Pulmonary artery endothelial cell (primary cell): ENCODE results near the gene STX1B. TPM values are rescaled to one million over a fixed set of nuclear protein-coding genes. Genes with fewer than 3 reads are reported as not detected.
A peak's percentile ranks its signal among the peaks of the same experiment; 100 is the strongest.

Source experiments
- DNase-seq: peaks from one replicate; pipeline ENCODE4 v3.0.0-alpha.2; 2011; ENCODE audit warnings: low read depth, low spot score
- total RNA-seq: library from RNA; depleted of rRNA; stranded (reverse); fragments of >200 nt; gene quantifications from 2 replicates; pipeline ENCODE4 v1.2.3, GENCODE V29; 2014

The STX1B gene
- total RNA-seq, 1 donor from 2014 or later = 0.33 TPM

DNA sequence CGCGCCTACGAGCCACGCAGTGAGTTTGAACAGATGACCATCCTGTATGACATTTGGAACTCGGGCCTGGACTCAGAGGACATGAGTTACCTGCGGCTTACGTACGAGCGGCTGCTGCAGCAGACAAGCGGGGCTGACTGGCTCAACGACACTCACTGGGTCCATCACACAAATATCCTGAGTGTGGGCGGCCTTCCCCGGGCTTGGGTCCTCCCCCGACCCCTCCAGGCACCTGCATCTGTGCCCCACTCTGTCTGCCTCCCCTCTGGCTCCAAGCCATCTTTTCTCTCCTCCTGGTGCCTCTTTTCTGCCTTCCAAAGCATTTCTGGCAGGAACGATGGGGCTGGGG, 30.4 kb downstream of the STX1B start:
- no peak for DNase-seq

DNA sequence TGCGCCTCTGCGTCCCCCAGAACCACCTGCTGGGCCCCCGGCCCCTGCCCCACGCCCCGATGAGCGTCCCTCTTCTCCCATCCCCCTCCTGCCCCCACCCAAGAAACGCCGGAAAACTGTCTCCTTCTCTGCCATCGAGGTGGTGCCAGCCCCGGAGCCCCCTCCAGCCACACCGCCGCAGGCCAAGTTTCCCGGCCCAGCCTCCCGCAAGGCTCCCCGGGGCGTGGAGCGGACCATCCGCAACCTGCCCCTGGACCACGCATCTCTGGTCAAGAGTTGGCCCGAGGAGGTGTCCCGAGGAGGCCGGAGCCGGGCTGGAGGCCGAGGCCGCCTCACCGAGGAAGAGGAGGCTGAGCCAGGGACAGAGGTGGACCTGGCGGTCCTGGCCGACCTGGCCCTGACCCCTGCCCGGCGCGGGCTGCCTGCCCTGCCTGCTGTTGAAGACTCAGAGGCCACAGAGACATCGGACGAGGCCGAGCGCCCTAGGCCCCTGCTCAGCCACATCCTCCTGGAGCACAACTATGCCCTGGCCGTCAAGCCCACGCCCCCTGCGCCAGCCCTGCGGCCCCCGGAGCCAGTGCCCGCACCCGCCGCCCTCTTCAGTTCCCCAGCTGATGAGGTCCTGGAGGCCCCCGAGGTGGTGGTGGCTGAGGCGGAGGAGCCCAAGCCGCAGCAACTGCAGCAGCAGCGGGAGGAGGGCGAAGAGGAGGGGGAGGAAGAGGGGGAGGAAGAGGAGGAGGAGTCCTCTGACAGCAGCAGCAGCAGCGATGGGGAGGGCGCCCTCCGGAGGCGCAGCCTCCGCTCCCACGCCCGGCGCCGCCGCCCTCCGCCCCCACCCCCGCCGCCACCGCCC, 31.0 kb downstream of the STX1B start:
- no peak for DNase-seq

DNA sequence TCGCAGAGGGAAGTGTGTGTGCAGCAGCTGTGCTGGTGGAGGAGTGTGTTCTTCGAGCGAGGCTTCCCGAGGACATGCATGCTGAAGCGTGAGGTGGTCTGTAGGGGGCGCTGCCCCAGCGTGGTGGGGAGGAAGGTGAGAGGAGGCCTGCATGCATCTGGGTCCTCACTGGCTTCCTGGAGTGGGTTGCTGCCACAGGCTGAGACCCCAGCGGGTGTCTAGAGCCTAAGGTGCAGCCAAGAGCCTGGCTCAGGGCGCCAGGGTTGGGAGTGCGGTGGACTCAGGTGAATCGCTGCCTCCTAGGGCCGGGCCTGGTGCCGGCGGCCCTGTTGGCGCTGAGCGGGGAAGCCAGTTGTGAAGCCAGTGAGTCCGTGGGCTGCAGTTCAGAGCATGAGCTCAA, 32.9 kb downstream of the STX1B start:
- DNase-seq = no peak

DNA sequence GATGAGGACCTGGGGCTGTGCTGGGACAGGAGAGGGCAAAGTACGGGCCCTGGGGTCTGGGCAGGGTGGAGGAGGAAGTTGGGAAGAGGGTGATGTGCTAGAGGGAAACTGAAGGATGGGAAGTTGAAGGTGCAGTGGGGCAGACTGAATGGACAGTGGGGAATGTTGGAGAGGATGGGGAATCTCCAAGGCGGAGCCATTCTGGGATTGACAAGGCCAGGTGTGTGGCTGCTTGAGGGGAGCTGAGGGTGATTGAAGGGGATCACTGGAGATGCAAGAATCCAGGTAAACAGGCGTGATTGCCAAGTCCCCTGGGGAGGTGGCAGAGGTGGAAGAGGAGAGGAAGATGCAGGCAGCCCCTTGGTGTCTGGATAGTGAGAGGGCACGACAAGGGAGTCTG, 34.0 kb downstream of the STX1B start:
- no peak for DNase-seq

GRCh38 chr16:30974348-30974747, 36.1 kb downstream of the STX1B start:
- DNase-seq = no peak

DNA sequence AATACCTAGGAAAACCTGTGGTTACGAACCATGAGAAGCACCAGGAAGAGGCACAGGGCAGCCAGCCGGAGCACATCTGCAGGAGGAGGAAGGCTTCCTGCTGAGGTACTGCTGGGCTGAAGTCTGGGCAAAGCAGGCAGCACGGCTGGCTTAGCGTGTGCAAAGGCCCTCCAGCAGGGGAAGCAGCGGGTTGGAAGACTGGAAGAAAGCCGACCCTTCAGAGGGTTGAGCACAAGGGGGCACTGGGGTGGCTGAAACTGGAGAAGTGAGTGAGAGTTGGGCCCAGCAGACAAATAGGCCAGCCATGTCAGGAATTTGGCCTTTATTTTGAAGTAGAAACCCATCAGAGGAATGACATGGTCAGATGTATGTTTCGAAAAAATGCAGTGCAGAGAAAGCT, 37.6 kb downstream of the STX1B start:
- no peak for DNase-seq

- DNase-seq = no peak
These were observed 39.1 kb downstream of the STX1B start for GRCh38 chr16:30971298-30971697.

DNA sequence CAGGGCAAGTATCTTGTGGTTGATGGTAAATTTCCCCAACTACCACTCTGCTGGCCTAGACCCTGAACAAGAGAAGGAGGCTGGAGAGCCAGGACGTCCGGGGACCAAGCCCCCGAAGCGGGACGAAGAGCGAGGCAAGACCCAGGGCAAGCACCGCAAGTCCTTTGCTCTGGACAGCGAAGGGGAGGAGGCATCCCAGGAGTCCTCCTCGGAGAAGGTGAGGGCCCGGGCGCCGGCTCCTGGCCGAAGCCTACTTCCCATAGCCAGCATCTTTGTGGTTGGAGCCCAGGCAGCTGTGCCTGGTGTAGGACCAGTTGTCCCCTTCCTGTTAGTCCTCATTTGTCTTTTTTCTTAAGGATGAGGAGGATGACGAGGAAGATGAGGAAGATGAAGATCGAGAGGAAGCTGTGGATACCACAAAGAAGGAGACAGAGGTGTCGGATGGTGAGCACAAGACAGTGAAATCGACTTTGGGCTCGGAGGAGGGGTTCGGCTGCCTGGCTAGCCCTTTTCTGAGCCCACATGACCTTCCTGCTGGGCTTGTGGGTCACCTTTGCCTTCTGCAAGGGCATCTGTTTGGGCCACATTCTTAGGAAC, 41.1 kb downstream of the STX1B start:
- DNase-seq = no peak

DNA sequence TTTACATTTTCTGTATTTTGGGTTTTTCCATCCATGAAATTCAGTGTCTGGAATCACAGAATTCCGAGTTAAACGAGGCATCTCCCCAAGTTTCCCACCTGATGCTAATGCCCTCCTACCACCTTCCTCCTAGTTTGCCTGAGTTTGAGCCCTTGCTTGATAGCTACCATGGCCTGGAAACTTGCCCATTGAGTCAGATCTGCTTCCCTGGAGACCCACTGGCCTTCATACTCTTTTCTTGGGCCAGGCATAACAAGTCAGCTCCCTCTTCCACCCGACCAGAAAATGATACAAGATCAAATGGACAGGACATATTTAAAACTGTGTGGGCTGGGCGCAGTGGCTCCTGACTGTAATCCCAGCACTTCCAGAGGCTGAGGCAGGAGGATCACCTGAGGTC, 42.6 kb downstream of the STX1B start:
- DNase-seq = no peak

DNA sequence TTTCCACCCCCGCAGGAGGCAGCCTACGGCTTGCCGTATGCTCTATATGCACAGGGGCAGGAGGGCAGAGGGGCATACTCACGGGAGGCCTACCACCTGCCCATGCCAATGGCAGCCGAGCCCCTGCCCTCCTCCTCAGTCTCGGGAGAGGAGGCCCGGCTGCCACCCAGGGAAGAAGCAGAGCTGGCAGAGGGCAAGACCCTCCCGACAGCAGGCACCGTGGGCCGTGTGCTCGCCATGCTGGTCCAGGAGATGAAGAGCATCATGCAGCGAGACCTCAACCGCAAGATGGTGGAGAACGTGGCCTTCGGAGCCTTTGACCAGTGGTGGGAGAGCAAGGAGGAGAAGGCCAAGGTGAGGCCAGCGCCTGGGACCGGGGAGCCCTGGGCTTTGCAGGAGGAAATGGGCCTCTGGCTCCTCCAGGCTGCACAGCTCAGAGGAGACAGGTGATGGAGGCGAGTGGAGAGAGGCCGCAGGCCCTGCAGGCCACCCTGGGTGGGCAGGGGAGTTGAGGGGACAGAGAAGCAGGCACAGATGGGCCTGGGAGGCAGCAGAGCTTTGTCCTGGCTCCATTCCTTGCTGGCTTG, 44.3 kb downstream of the STX1B start:
- no peak for DNase-seq

DNA sequence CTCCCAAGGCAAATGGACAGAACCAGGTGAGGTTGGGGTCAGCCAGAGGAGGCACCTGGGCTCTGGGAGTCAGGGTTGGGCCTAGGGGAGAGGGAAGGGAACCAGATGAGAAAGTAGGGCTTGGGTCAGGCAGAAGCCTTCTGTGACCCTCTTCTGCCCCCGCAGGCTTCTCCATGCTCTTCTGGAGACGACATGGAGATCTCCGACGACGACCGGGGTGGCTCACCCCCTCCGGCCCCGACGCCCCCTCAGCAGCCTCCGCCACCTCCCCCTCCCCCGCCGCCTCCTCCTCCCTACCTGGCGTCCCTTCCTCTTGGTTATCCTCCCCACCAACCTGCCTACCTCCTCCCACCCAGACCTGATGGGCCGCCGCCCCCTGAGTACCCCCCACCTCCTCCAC, 45.0 kb downstream of the STX1B start:
- no peak for DNase-seq

- DNase-seq = no peak
These were observed 45.7 kb downstream of the STX1B start for GRCh38 chr16:30964574-30965226.

GRCh38 chr16:30963925-30964511, 46.4 kb downstream of the STX1B start:
- DNase-seq = no peak

- DNase-seq = no peak
These were observed 49.1 kb downstream of the STX1B start for GRCh38 chr16:30961384-30961783.

DNA sequence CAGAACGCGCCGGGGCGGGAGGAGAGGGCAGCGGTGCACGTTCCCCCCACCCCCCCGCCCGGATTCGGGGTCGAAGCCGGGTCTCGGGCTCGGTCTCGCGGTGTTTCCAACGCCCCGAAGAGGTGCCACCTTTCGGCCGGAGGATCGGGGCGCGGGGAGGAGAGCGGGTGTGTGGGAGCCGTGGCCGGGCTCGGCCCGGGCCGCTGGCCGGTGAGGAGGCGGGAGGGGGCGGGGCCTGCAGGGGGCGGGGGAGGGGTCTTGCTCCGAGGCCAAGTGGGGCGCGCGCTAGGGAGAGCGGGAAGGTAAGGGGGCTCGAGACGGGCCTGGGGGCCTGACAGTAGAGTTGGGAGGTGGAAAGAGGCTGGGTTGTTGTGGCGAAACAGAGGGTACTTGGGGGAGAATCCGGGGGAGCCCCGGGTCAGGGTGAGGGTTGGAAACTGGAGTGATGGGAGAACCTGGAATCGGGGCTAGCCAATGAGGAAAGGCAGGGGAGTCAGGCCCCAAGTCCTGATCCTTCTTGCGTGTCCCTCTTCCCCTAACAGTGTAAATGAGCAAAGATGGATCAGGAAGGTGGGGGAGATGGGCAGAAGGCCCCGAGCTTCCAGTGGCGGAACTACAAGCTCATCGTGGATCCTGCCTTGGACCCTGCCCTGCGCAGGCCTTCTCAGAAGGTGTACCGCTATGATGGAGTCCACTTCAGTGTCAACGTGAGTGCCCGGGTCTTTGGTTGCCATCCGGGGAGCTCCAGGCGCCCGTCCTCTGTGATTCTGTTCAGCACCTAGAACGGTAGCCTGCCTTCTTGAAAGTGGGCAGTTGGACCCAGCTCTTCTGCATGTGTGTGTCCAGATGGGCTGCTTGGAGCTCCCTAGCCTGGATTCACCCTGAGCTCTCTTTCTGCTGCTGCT, 52.0 kb downstream of the STX1B start:
- no peak for DNase-seq

DNA sequence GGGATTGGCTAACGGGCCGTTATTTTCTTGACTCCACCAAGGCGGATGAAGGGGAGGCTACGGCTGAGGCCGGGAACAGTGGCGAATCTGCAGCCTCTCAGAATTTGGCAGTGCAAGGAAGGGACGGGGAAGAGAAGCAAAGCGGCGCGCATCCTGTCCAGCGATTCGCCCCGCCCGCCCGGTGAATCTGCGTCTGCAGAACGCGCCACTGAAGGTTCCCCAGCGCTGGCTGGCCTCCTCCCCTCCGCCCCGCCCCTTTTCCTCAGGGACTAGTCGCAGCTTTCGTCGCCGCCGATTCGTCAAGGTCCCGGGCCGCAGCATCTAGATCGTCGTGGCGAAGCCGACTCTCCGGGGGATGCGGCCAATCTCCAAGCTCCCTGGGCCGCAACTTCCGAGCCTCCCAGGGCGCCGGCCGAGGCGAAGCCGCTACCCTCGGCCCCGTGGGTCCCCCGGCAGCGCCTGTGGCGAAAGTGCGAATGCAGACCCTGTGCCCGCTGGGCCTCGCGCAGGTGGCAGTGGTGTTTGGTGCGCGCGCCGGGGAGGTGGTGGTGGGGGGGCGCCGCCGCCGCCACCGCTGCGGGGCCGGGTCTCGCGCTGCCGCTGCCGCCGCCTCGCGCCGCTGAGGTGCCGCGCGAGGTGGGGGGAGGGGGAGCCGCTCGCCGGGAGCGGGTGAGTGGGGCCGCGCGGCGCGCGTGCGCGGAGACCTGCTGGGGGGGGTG, 52.8 kb downstream of the STX1B start, which contains the start of gene SETD1A:
Gene SETD1A, plus strand, starts transcription at position 299 of the 719 bp plus-strand sequence. CDS start 978 bp downstream, outside the sequence.
- DNase-seq = peak; percentile 91

GRCh38 chr16:30956601-30957455, 53.6 kb downstream of the STX1B start:
- peak; percentile 66 for DNase-seq

GRCh38 chr16:30954993-30955392, 55.4 kb downstream of the STX1B start:
- no peak for DNase-seq

GRCh38 chr16:30953511-30954124, 56.8 kb downstream of the STX1B start:
- DNase-seq = no peak
